ENCODE results near the gene NPLOC4.
A peak's percentile ranks its signal among the peaks of the same experiment; 100 is the strongest.
"Not testable (repeated sequence)": the region's sequence is repeated elsewhere in the genome, so short reads cannot be mapped to it uniquely, and the experiment has no call there.

The NPLOC4 gene

GRCh38 chr17:81531998-81532404, 104.9 kb downstream of the NPLOC4 start:
- not testable (repeated sequence) for DNase-seq

DNA sequence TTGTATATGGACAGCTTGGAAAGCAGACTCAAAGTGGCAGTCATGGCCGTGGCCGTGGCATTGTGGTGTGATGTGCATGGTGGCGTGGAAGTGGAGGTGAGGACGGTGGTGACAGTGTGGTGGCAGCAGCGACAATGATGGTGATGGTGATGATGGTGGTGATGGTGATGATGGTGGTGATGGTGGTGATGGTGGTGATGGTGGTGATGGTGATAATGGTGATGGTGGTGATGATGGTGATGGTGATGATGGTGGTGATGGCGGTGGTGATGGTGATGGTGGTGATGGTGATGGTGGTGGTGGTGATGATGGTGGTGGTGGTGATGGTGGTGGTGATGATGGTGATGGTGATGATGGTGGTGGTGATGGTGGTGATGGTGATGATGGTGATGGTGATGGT, 105.9 kb downstream of the NPLOC4 start:
- not testable (repeated sequence) for DNase-seq

GRCh38 chr17:81529437-81529803, 107.5 kb downstream of the NPLOC4 start:
- no peak for DNase-seq

DNA sequence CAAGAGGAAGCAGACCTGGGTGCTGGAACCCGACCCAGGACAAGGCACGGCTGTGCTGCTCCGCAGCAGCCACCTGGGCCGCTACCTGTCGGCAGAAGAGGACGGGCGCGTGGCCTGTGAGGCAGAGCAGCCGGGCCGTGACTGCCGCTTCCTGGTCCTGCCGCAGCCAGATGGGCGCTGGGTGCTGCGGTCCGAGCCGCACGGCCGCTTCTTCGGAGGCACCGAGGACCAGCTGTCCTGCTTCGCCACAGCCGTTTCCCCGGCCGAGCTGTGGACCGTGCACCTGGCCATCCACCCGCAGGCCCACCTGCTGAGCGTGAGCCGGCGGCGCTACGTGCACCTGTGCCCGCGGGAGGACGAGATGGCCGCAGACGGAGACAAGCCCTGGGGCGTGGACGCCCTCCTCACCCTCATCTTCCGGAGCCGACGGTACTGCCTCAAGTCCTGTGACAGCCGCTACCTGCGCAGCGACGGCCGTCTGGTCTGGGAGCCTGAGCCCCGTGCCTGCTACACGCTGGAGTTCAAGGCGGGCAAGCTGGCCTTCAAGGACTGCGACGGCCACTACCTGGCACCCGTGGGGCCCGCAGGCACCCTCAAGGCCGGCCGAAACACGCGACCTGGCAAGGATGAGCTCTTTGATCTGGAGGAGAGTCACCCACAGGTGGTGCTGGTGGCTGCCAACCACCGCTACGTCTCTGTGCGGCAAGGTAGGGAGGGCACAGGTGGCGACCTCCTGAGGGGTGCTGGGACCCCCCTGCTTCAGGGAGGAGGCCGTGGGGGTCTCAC, 108.1 kb downstream of the NPLOC4 start:
- no peak for DNase-seq

GRCh38 chr17:81528384-81528650, 108.6 kb downstream of the NPLOC4 start:
- no peak for DNase-seq

DNA sequence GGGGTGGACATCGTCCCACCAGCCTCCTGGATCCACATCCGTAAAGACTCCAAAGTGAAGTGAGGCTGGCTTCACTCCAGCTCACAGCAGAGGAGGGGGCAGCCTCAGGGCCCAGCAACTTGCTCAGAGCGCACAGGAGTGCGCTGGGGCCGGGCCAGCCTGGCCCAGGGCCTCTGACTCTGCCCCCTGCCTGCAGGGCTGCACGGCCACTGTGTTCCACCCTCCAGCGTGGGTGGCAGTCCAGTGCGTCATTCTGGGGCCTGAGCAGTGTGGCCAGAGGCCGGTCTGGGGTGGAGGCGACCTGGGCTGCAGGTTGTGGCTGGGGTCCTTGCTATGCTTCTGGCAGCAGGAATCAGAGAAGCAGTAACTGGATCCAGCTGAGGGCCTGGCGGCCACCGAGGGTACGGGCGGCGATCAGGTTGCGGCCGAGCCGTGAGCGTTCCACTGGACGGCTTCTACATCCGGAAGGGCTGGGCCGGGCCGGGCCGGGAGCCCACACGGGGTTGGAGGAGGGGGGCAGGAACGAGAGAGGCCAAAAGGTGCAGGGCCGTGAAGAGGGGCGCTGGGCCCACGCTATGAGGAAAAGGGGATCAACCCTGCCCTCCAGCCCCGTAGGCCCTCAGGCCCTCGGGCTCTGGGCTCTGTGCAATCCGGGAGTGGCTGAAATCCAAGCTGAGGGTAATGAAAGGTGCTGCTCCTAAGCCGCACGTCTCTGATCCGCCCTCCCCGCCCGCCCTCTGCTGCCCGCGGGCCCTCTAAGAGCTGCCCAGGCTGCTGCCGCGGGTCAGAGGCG, 109.1 kb downstream of the NPLOC4 start, which contains the start of gene FSCN2:
Gene FSCN2, plus strand, starts transcription at position 787 of the 793 bp plus-strand sequence. CDS start 155 bp downstream, outside the sequence.
- DNase-seq = no peak

GRCh38 chr17:81526662-81527571, 110.0 kb downstream of the NPLOC4 start:
- DNase-seq = no peak

- DNase-seq = no peak
Observed at GRCh38 chr17:81524865-81525159, 112.1 kb downstream of the NPLOC4 start.

GRCh38 chr17:81524039-81524864, 112.7 kb downstream of the NPLOC4 start:
- no peak for DNase-seq

- no peak for DNase-seq
Observed at GRCh38 chr17:81523402-81524038, 113.4 kb downstream of the NPLOC4 start.

- no peak for DNase-seq
Observed at GRCh38 chr17:81522491-81523401, 114.2 kb downstream of the NPLOC4 start.

DNA sequence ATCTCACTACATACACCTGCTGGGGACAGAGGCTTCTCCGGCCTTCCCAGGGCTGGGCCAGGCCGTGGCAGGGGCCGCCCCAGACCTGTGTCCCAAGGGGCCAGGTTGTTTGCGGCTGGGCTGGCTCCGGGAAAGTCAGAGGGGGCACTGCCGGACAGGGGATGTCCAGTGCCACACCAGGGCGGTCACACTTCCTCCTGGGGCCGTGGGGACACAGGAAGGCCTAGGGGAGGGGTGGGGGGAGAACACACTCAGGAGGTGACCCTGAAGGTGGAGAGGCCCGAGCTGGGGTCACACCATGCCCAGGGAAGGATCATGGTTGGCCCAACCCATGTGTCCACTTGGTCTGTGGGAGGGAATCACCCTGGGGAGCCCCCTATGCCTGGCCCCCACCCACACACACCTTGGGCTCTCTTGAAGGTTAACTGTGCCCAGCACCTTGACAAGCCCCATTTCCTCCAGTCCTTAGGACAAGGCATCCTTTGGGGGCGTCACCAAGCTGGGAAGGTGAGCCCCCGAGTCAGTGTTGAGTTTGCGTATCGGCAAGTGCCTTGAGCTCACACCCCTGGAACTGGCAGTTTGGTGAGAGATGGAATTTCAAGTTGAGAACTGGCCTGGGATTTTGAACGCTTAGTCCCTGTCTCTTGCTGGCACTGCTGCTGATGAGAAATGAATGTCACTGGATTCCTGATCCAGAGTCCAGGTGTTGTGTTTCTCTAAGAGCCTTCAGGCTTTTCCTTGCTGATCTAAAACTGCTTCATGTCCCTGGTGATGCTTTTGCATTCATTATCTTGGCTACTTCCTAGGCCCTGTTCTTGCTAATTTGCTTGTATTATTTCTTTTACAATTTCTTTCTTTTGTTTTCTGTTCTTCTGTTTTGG, 116.7 kb downstream of the NPLOC4 start:
- no peak for DNase-seq

DNA sequence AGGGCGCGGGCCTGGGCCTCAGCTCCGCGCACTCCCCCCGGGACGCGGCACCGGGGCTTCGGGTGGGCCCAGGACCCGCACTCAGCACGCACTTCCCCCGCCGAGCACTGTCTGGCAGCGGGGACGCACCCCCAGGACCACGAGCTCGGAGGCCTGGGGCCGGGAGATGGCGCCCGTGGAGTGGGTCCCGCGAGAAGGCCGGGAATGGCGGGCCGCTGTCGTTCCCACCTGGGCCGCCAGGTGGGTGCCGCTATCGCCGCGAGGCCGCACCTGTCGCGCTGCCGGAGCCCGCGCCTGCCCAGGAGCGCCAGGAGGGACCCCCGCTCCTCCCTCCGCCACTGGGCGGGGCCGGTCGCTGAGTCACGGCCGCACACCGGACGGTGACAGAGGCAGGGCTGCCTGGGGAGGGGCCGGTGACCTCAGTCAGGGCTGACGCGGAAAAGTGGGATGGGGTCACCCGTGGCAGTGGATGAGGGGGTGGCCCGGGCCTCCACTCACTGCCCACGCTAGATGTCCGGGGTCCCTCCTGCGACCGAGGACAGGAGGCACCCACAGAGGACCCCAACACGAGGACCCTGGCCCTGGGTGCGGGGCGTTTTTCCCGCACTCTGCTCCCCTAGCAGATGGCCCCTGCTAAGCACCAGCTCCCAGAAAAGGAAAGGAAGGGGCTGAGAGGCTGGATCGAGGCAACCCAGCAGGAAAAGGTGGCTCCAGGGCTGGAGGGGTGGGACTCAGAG, 117.5 kb downstream of the NPLOC4 start:
- DNase-seq = peak; percentile 75

DNA sequence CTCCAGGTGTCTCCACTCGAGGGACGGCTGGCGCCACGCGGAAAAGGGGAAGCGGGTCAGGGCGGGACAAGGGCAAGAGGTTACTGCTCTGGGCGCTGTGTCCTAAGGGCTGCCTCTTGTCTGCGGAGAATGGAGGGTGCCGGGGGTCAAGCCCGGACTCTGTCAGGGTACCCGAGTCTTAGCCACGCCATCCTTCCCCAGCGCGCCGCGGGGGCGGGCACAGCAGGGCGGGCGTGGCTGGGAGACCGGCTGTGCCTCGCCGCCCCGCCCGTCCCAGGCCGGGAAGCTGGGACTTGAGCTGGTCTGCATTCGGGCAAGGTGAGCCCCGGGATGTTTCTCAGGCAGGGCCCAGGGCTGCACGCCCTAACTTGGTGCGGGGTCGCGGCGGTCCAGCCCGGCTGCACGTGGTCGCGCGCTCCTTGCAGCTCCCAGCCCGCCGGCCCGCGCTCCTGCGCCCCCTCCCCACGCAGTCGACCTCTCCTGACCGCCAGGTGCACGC, 118.1 kb downstream of the NPLOC4 start:
- no peak for DNase-seq

- DNase-seq = no peak
Observed at GRCh38 chr17:81518113-81518784, 118.7 kb downstream of the NPLOC4 start.

GRCh38 chr17:81517339-81518112, 119.4 kb downstream of the NPLOC4 start:
- no peak for DNase-seq

- no peak for DNase-seq
Observed at GRCh38 chr17:81517009-81517338, 119.9 kb downstream of the NPLOC4 start.

DNA sequence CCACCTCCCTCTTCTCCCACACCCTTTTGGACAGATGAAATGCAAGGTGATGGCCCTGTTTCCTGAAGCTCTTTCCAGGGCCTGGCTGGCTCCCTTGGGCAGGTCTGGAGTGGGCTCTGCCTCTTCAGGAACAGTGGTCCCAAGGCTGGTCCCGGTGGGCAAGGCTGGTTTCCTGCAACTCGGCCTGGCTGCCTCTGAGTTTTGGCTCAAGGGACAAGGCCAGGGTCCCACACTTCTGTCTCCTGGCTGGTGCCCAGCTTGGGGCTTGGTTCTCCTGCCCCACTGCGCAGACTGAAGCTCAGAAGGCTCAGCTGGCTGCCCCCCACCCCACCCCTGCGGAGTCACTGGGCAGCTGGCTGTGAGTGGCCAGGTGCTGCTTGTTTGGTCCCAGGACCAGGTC, 120.5 kb downstream of the NPLOC4 start:
- DNase-seq = no peak
